EH (cell line): Measurements from ENCODE around the gene RIMS1.

Experiments used
- DNase-seq: peaks from one replicate; pipeline ENCODE4 v3.0.0-alpha.2; 2015; ENCODE audit warnings: low read depth

The RIMS1 gene

DNA sequence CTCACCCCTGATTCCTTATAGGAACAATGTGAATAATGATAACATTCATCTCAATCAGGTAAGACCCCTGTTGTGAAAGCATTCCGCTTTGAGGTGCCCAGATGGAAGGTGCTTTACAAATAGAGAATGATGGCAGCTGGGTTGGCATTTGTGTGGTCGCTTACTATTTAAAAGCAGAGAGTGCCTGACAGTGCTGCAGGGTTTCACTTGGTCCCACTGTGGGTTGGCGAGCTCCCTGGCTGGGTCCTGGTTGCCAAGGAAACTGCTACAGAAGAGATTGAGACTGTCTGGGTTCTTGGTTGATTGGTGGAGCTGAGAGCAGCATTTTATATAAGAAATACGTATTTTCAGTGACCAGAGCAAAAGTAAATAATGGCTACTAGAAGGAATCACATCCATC lies 528.3 kb downstream of the RIMS1 start:
- no peak for DNase-seq

GRCh38 chr6:72416744-72417465 lies 530.6 kb downstream of the RIMS1 start:
- peak; percentile 31 for DNase-seq

GRCh38 chr6:72417759-72418158 lies 531.4 kb downstream of the RIMS1 start:
- no peak for DNase-seq

DNA sequence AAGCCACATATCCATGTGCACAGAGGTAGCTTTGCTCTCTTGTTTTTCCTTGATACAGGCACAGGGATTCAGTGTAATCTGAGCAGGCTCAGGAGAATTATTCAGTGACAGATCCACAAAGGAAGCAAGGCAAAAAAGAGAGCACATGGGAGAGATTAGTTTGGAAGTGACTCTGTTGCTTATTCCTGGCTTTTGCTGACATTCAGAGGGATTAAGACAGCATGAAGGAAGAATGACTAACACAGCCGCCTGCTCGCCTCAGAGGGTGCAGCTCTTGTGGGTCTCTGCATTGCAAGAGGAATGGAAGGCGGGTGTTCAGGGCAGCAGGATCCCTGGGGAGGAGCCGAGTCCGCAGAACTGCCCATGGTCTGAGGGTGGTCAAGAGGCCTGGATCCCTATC lies 532.1 kb downstream of the RIMS1 start:
- peak; percentile 88 for DNase-seq

DNA sequence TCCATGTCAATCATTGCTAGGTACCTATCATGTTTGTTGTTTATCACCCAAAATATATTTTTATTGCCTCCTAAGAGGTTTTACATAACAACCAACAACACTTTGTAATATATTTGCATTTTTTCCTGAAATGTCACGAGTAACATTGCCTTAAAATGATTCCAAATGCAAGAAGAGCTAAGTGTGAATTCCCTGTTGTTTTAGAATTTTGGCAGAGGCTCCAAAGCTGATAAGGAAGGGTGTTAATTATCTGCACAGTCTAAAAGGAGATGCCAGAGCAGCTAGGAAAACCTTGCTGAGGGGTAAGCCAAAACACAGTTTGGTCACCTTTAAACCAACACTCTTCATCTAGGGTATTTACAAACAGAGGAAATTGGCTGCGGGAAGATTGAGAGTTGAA lies 533.6 kb downstream of the RIMS1 start:
- no peak for DNase-seq

DNA sequence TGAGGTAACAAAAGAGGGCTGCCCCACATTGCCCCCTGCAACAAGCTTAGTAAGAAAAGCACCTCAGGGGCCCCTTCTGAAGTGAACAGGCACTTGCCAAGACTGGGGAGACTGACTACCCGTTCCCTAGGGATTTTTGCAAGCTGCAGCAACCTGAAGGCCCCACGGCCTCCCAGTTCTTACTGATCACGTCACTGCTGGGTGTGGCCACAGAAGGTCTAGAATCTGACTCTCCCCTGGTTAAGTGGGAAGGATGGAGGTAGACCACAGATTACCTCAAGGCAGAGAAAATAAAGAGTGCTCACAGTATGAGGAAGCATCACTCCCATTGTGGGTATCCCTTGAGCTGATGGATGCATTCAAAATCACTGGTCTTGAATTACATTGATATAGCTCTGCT lies 534.1 kb downstream of the RIMS1 start:
- no peak for DNase-seq

- DNase-seq: no peak
These were observed 535.0 kb downstream of the RIMS1 start for GRCh38 chr6:72421387-72421786.

- peak; percentile 81 for DNase-seq
These were observed 535.8 kb downstream of the RIMS1 start for GRCh38 chr6:72422171-72422570.

DNA sequence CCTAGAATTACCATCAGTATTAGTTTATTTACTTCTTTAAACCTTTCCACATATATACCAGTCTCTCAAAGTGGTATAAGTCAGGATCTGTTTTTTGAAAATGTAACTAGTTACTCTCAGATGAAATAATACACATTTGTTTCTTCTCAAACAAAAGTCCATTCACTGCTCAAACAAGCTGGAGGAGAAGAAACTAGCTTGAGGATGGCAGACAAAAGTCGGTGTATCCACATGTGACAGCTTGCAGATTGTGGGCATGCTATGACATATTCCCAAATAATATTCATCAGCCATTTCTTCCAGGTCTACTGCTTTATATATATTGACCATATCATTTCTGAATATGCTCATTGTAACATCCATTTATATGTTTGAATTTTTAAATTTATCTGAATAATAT lies 538.1 kb downstream of the RIMS1 start:
- DNase-seq: no peak

- DNase-seq: peak; percentile 96
These were observed 538.8 kb downstream of the RIMS1 start for GRCh38 chr6:72425003-72425681.

- no peak for DNase-seq
These were observed 554.3 kb downstream of the RIMS1 start for GRCh38 chr6:72440611-72441010.

- DNase-seq: peak; percentile 26
These were observed 560.1 kb downstream of the RIMS1 start for GRCh38 chr6:72446430-72446829.
